OCI-LY3 (cell line): ENCODE results near the gene PDLIM5.

Source experiments
- H2AFZ ChIP-seq: fragments of 200-600, 300-600 bp; shearing (Covaris generic); 2 replicates; pipeline ENCODE4 v1.6.0; 2014; ENCODE audit warnings: antibody characterized with exemption, low read depth, low read length
- H3K27ac ChIP-seq: fragments of 200-600, 300-600 bp; sonication (generic); 2 replicates; pipeline ENCODE4 v1.5.1; 2014; ENCODE audit warnings: mild to moderate bottlenecking, low read length, moderate library complexity, mixed read lengths
- H3K27me3 ChIP-seq: fragments of 200-600, 300-600 bp; sonication (generic); 2 replicates; pipeline ENCODE4 v1.6.1; 2014; ENCODE audit warnings: low read depth, low read length, mixed read lengths
- H3K36me3 ChIP-seq: fragments of 200-600, 300-600 bp; sonication (generic); replicated peaks from 2 replicates; pipeline ENCODE3; 2014; ENCODE audit warnings: low read depth, low read length, mixed read lengths
- H3K4me1 ChIP-seq: fragments of 300-600, 200-600 bp; sonication (generic); 2 replicates; pipeline ENCODE4 v1.6.1; 2014; ENCODE audit warnings: low read length, mixed read lengths
- H3K4me2 ChIP-seq: fragments of 200-600, 300-600 bp; sonication (generic); 2 replicates; pipeline ENCODE4 v1.6.1; 2014; ENCODE audit warnings: low read length, mixed read lengths
- H3K4me3 ChIP-seq: fragments of 300-600, 200-600 bp; sonication (generic); 2 replicates; pipeline ENCODE4 v1.5.1; 2014; ENCODE audit warnings: antibody characterized with exemption, mild to moderate bottlenecking, low read length, moderate library complexity
- H3K79me2 ChIP-seq: fragments of 300-600, 200-600 bp; shearing (Covaris generic); 2 replicates; pipeline ENCODE4 v1.6.1; 2014; ENCODE audit warnings: mild to moderate bottlenecking, low read length, mixed read lengths
- H3K9ac ChIP-seq: fragments of 300-600, 200-600 bp; shearing (Covaris generic); 2 replicates; pipeline ENCODE4 v1.6.0; 2014; ENCODE audit warnings: mild to moderate bottlenecking, low read length, moderate library complexity
- H3K9me3 ChIP-seq: fragments of 200-600, 300-600 bp; shearing (Covaris generic); 2 replicates; pipeline ENCODE4 v1.6.1; 2014; ENCODE audit warnings: low read length, mixed read lengths; ENCODE audit not compliant: insufficient read depth
- H4K20me1 ChIP-seq: fragments of 200-600, 300-600 bp; sonication (generic); 2 replicates; pipeline ENCODE4 v1.6.1; 2016; ENCODE audit warnings: low read length, mixed read lengths; ENCODE audit not compliant: insufficient read depth
- EZH2phosphoT487 ChIP-seq: fragments of 200-600 bp; shearing (Covaris generic); IDR thresholded peaks from 2 replicates; pipeline ENCODE4 v1.6.1; 2018; ENCODE audit warnings: antibody characterized with exemption, mixed run types, low read depth
- TF ChIP-seq, protein P1 (sequence below): fragments of 200-600, 300-600 bp; sonication (generic); IDR thresholded peaks from 2 replicates; pipeline ENCODE4 v1.5.1; 2014; ENCODE audit warnings: antibody characterized with exemption, low read length, low read depth

PDLIM5 gene

DNA sequence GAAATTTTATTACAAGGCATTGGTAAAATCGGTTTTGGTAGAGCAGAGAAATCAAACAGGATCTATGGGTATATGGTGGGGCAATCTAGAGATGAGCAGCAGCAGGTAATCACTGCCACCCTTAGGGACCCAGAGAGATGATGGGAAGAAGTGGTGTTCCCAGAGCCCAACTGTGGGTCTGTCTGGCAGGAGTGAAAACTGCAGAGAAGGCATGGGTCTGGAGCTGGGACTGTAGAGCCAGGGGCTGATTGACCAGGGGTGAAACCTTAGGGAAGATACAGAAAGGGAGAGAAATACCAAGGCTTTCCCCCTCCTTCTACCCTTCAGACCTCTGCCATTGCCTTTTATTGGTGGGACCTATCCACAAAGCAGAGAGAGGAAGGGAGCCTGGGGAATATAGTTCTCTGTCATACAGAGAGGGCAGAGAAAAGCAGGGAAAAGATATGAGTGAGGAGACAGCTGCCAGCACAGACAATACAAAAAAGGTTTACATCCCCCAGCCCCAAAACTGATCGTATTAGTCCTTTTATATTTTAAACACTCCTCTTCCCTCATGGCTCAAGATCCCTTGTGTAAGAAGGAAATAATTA, 28.7 kb downstream of the PDLIM5 start:
- TF ChIP-seq, protein P1, sequence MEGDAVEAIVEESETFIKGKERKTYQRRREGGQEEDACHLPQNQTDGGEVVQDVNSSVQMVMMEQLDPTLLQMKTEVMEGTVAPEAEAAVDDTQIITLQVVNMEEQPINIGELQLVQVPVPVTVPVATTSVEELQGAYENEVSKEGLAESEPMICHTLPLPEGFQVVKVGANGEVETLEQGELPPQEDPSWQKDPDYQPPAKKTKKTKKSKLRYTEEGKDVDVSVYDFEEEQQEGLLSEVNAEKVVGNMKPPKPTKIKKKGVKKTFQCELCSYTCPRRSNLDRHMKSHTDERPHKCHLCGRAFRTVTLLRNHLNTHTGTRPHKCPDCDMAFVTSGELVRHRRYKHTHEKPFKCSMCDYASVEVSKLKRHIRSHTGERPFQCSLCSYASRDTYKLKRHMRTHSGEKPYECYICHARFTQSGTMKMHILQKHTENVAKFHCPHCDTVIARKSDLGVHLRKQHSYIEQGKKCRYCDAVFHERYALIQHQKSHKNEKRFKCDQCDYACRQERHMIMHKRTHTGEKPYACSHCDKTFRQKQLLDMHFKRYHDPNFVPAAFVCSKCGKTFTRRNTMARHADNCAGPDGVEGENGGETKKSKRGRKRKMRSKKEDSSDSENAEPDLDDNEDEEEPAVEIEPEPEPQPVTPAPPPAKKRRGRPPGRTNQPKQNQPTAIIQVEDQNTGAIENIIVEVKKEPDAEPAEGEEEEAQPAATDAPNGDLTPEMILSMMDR = no peak
- TF ChIP-seq EZH2phosphoT487 = no peak
- Histone ChIP-seq H2AFZ (no peak overlapping the region), H3K4me2 (no peak overlapping the region), H3K27ac (no peak overlapping the region), H3K4me3 (no peak overlapping the region), H3K4me1 (no peaks in the 10 kb centered on the region), H3K36me3 (no peaks in the 10 kb centered on the region), H4K20me1 (no peaks in the 10 kb centered on the region), H3K9me3 (no peaks in the 10 kb centered on the region), H3K9ac (no peak overlapping the region), H3K27me3 (no peaks in the 10 kb centered on the region), H3K79me2 (no peaks in the 10 kb centered on the region)

GRCh38 chr4:94483895-94484294, 32.2 kb downstream of the PDLIM5 start:
- no peak overlapping the region for H3K4me2 ChIP-seq
- no peak overlapping the region for H3K9ac ChIP-seq
- no peaks in the 10 kb centered on the region for H3K79me2 ChIP-seq
- H2AFZ ChIP-seq = no peak overlapping the region
- H3K27me3 ChIP-seq = no peaks in the 10 kb centered on the region
- no peaks in the 10 kb centered on the region for H3K9me3 ChIP-seq
- H3K4me1 ChIP-seq = no peaks in the 10 kb centered on the region
- no peaks in the 10 kb centered on the region for H3K36me3 ChIP-seq
- TF ChIP-seq, protein P1 = no peak
- no peak for TF ChIP-seq EZH2phosphoT487
- H3K4me3 ChIP-seq = no peak overlapping the region
- H3K27ac ChIP-seq = no peak overlapping the region
- no peaks in the 10 kb centered on the region for H4K20me1 ChIP-seq

DNA sequence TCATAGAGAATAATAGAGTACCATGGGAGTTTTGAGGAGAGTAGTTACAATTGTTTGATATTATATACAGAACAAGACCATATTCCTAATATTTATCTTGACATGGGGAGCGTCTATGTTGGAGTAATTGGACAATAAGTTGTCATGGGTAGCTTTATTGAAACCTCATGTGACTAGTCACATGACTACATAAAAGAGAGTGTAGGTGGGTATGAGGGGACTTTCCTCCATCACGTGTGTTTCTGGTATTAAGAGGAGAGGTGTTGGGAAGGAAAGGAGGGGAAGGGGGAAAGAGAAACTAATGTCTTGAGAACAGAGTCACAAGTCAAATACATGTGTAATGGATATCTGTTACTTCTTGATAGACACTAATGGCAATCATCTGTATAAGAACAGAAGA, 33.1 kb downstream of the PDLIM5 start:
- TF ChIP-seq EZH2phosphoT487 = no peak
- TF ChIP-seq, protein P1 = no peak
- H3K27ac ChIP-seq = no peak overlapping the region
- no peaks in the 10 kb centered on the region for H4K20me1 ChIP-seq

DNA sequence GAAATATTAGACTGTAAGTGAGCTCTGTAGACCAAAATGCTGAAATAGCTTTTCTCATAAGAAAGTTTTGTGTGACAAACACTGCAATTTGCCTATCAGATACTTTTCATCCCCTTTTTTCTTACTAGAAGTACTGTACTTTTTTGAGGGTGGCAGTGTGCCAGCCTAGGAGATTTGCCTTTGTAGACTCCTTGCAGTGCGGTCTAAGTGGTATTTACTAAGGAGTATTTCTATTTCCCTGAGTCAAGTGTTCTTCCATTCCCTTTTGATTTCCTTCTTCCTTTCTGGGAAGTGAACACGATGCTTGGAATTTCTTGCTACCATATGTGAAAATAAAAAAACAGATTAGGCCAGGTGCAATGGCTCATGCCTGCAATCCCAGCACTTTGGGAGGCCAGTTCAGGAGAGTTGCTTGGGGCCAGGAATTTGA, 34.6 kb downstream of the PDLIM5 start:
- Histone ChIP-seq H3K27me3 (no peaks in the 10 kb centered on the region), H3K27ac (no peak overlapping the region), H4K20me1 (no peaks in the 10 kb centered on the region), H3K9ac (no peak overlapping the region), H2AFZ (no peak overlapping the region), H3K79me2 (no peaks in the 10 kb centered on the region), H3K9me3 (no peaks in the 10 kb centered on the region), H3K4me3 (no peak overlapping the region), H3K4me2 (no peak overlapping the region), H3K4me1 (no peaks in the 10 kb centered on the region), H3K36me3 (no peaks in the 10 kb centered on the region)
- no peak for TF ChIP-seq EZH2phosphoT487
- TF ChIP-seq, protein P1 = no peak

More for the DNA sequence above, 33.1 kb downstream of the PDLIM5 start:
- H3K9me3 ChIP-seq = no peaks in the 10 kb centered on the region
- no peaks in the 10 kb centered on the region for H3K79me2 ChIP-seq
- H3K9ac ChIP-seq = no peak overlapping the region
- H3K36me3 ChIP-seq = no peaks in the 10 kb centered on the region
- H3K4me3 ChIP-seq = no peak overlapping the region
- no peaks in the 10 kb centered on the region for H3K4me1 ChIP-seq
- no peak overlapping the region for H3K4me2 ChIP-seq
- H3K27me3 ChIP-seq = no peaks in the 10 kb centered on the region
- H2AFZ ChIP-seq = no peak overlapping the region
